ENCODE measurements around the gene HK3.

Gene HK3

DNA sequence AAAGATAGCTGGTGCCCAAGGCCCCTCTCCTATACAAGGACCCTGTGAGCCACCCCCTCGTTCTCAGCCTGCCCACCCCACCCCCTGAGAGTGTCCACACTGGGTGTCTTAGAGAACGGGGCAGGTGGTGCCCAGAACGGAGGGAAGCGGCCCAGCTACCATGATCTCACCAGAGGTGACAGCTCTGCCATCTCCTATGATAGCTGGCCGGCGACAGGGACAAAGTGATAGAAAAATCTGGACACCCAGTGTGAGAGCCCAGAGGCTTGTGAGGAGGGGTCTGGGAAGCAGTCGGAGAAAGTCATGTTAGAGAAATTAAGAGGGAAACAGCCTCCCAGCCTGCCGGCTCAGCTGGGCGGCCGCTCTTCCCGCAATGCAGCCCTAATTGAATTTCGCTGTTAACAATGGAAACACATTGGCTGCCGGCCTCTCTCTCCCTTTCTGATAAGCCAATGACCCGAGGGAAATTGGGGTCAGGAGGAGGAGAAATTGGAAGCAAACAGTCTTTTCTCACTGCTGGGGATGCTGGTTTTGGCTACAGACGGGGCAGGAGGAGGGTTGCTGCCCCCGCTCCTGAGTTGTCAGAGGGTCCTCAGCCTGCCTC lies 32.3 kb downstream of the HK3 start:
- no peak for DNase-seq

DNA sequence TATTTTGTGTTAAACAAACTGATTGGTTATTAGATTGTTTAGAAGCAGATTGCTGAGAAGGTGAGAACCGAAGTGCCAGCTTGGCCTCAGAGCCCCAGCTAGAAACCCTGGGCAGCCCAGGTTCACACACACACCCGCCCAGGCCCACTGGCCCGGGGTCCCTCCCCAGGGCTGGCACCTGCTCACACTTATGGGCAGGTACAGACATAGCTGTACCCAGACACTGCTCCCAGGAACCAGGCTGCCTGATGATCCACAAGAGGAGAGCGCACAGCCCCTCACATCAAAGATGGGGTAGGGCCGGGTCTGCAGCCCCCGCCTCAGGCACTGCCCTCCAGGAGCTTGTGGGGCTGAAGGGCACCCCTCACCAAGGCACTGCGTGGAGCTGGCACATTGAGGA lies 33.2 kb downstream of the HK3 start:
- DNase-seq = no peak

- no peak for DNase-seq
Observed at GRCh38 chr5:176864755-176865154, 34.4 kb downstream of the HK3 start.

DNA sequence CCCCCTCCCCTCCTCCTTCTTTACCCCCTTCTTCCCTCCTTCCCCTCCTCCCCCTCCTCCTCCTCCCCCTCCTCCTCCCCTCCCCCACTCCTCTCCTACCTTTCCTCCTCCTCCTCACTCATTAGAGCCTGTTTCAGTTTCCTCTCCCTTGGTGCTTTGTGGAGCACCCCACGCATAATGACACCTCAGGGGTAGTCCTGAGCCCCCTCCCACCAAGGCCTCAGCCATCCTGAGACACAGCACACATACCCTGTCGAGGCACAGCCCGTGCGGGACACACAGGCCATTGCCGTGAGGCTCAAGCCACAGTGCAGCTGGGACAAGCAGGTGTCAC lies 35.4 kb downstream of the HK3 start:
- no peak for DNase-seq

DNA sequence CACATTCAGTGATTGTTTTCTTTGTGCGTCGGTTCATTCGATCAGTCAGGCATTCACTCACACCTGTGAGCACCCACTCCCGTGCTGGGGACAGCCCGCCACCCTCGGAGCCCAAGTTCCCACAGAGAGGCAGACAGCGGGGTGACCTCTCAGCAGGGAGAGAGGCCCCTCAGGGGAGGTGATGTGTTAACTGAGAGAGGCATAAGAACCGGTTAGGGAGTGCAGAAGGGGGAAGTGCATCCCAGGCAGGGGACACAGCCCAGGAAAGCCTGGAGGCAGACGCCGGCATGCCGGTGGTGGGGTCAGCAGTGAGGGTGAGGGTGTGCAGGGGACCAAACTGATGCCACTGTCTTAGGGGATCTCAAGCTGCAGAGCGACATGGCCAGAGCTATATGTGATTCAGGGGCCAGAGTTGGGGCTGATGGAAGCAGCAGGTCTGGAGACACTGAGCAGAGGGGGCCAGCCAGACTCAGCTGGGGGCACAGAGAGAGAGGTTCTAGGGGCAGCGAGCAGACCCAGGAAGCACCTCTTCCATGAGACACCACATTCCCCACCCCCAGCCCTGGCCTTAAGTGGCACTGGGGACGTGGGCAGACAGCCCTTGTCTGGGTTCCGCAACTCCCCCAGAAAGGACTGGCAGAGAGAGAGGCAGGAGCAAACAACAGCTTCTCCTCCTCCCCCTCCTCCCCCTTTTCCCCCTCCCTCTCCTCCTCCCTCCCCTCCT lies 35.9 kb downstream of the HK3 start:
- no peak for DNase-seq

GRCh38 chr5:176862330-176862995 lies 36.7 kb downstream of the HK3 start:
- DNase-seq = no peak

DNA sequence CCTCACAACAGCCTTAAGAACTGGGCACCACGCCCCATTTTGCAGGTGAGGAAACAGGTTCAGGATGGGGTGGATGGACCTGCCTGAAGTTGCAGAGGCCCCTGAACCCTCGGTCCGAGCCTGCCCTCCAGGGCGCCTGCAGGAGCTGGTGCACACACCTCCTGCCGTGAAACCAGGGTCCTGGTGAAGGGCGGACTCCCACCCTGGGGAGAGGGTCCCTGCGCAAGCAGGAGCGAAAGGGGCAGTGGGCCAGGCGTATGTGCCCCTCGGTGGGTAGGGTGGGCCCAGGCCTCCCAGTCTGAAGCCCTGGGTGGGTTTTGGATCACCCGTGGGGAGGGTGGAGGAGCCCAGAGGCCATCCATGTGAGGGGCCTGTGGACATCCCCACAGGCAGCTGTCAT lies 37.9 kb downstream of the HK3 start:
- DNase-seq = no peak

GRCh38 chr5:176860381-176860780 lies 38.8 kb downstream of the HK3 start:
- DNase-seq = no peak

- DNase-seq = no peak
Observed at GRCh38 chr5:176859916-176860315, 39.2 kb downstream of the HK3 start.

DNA sequence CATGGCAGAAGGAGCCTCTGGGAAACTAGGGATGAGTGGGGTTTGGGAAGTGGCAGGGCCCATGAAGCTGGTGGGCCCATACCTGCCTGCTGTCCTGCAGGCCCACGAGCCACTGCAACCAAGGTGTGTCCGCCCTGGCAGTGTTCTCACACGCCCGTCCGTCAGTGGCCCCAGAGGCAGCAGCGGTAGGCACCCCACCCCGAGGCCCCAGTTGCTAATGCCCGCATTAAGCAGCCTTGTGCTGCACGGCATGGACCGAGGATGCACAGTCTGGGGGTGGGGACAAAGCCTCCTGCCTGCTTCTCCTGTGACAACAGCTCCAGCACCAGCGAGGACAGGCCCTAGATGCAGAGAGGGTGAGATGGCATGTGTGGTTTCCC lies 41.3 kb downstream of the HK3 start:
- DNase-seq = no peak

DNA sequence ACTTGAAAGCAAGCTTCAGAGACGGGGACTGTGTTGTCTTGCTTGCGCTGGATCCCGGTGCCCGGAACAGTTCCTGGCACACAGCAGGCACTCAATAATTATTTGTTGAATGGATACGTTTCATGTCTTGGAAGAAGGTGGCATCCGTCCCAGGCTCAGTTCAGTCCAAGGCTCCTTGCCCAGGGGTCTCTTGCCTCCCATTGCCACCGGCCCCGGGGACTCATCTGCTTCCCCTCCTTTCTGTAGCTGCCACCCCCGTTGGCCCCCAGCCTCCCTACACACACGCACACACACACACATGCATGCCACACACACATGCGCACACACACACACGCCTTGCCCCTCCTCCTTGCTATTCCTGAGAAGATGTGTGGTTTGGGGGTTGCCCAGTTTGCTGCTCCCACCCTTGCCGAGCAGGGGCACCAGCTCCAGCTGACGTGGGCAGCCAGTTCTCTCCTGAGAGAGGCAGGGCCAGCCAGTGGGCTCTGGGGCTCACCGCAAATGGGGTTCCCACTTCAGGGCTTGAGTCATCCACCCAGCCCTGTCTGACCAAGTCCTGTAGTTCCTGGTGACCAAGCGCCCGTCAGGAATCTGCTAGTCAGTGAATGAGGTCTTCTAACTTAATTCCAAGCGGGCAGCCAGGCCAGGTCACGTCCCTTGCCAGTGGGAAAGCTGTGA lies 41.8 kb downstream of the HK3 start:
- DNase-seq = no peak

DNA sequence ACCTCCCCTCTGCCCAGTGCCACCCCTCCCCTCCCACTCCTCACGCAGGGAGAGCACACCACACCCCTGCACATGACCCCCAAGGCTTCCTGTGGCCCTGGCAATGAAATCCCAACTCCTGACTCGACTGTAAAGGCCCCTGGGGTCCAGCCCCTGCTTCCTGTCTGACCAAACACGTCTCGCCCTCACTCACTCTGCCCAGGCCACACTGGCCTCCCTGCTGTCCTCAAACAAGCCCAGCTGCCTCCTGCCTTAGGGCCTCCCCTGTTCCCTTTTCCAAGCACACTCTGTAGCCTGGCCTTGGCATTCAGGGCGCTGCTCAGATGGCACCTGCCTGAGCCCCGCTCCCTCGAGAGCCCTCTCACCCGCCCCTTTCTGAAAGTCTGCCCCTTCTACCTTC lies 42.4 kb downstream of the HK3 start:
- no peak for DNase-seq

GRCh38 chr5:176855598-176855997 lies 43.5 kb downstream of the HK3 start:
- no peak for DNase-seq

DNA sequence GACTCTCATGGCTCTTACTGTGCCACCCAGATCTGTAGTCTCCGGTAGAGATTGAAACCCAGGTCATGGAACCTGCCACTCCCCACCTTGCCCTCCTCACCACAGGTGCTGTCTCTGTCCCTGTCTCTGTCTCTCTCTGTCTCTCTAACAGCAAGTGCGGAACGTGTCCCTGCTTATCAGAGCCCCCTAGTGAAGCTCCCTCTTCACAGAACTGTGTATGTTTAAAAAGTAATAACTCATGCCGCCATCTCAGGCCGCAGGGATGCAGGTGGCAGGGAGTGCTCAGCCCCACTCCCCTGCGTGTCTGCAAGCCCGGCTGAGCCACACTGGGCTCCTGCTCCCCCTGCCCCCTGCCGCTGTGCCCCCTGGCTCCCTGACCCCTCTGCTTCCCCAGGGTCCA lies 45.0 kb downstream of the HK3 start:
- DNase-seq = no peak

GRCh38 chr5:176853151-176853778 lies 45.9 kb downstream of the HK3 start:
- no peak for DNase-seq

DNA sequence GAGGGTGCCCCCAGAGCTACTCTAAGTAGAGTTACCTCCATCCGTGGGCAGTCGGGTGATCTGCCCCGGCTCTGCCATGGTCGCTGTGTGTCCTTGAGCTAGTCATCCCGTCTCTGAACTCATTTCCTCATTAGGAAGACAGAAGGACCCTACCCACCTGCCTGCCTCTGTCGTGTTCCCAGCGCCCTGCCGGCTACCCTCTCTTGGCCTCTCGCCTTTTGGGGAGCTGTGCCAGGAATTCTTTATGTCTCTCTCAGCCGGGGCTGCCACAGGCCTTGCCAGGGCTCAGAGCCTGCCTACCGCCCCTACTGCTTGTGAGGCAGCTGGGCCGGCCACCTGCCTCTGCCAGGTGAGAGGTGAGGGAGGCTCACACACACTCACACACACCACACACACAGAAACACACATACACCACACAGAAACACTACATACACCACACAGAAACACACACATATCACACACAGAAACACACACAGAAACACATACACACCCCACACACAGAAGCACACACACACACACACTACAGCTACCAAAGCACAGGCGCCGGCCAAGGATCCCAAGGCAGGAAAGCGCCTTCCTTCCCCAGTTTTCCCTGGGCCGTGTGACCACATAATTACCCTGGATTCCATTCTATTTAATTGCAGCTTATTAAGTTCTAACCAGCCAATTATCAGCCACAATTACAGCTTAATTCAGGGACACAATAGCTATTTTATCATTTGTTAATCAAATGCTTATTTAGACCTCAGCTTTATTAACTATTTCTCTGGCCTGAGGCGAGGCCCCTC lies 47.1 kb downstream of the HK3 start:
- no peak for DNase-seq

DNA sequence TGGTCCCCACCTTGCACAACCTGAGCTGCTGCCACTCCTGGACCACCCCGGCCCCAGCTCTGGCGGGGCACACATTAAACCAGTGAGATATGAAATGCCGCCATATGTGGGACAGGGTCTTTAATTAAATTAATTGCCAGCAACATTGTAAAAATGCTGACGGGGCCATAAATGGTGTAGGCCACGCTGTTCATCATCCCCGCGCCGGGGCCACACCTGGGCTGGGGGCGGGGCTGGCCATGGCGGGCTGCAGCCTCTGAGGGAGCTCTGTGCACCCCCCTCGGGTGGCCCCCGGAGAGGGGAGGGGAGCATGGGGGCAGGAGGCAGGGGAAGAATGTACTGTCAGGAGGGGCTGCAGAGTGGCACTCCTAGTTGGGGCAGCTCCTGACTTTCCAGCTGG lies 47.8 kb downstream of the HK3 start:
- DNase-seq = no peak

DNA sequence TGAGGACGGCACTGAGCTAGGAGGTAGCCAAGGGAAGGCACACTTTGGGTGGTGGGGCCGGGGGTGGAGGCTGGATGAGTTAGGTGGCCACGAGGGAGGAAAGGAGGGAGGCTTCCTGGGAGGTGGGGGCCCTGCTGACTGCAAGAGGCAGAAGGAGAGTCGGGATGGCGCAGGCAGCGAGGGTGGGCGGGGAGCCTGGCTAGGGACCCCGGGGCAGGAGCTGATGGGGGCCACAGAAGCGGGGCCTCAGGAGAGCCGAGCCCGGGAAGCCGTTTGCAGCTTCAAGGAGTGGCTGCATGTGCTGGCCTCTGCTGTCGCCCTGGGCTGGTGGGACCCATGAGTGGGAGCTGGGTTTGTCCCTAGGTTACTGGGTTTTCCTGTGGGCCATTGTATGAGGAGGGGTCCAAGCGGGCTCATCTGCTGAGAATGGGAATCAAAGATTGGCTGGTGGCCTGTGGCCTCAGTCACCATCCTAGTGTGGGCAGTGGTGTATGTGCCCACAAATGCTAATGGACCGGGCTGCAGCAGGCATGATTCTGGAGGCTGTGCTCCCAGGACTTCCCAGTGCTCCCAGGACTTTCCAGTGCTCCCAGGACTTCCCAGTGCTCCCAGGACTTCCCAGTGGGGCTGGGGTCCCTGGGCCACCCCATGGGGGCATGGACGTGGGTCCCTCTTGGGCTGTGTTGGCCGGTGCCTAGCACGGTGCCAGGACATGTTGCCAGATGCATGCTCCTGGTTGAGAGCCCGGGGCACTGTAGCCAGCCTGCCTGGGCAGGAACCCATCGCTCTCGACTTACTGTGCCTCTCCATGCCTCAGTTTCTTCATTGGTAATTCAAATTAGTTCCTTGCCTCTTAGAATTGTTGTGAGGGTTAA lies 48.5 kb downstream of the HK3 start:
- DNase-seq = no peak

- no peak for DNase-seq
Observed at GRCh38 chr5:176849611-176850227, 49.4 kb downstream of the HK3 start.

DNA sequence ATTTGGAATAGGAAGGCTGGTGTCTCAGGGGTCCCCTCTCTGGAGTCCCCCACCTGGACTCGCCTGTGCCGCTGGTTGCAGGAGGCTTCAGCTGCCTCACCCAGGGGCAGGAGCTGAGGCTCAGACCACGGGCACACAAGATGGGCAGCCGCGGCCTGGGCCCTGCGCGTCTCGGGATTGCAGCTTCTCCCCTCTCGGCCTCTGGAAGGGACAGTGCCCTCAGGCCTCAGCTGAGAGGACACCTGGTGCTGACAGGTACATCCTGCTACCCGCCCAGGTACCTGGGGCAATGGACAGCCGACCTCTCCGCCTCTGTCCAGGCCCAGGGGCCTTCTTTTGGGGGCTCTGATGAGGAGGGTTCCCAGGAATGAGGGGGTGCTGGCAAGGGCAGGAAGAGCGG lies 50.5 kb downstream of the HK3 start:
- no peak for DNase-seq

DNA sequence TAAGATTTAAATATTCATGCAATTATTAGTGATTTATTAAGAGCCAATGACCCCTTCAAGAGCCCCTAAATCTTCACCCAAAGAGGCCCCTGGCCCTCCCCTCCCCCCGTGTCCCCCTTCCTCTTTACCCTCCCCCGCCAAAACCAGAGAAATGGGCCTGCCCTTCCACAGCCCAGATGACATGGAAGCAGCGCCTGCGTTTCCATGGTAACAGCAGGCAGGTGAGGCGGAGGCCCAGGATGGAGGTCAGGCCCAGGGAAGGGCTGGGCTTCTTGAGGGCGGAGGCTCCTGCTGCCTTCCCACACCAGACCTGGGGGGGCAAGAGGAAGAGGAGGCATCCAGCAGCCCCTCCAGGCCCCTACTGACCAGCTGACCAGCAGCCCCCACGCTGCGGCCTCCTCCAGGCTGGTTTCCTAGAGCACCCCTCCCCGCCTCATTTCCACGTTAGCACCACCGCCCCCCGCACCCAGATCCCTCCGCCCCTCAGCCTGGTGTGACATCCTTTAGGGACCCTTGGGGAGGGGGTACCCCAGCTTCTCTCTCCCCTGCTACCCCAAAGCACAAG lies 51.3 kb downstream of the HK3 start:
- no peak for DNase-seq

Measured in SIG-M5 (cell line).